GM18505 (cell line): Measurements from ENCODE around the gene PRR23A.
"Not testable (repeated sequence)": the region's sequence is repeated elsewhere in the genome, so short reads cannot be mapped to it uniquely, and the experiment has no call there.

Experiments used
- ATAC-seq: cut with Tn5 transposase; IDR thresholded peaks from one replicate; pipeline ENCODE4 v1.9.1; 2021; ENCODE audit not compliant: unreplicated experiment
- POLR2A ChIP-seq: IDR thresholded peaks from 4 replicates; pipeline ENCODE4 v1.6.1; 2011; ENCODE audit warnings: borderline replicate concordance; ENCODE audit not compliant: insufficient read depth, insufficient read length; ENCODE audit errors: extremely low read depth

The PRR23A gene

DNA sequence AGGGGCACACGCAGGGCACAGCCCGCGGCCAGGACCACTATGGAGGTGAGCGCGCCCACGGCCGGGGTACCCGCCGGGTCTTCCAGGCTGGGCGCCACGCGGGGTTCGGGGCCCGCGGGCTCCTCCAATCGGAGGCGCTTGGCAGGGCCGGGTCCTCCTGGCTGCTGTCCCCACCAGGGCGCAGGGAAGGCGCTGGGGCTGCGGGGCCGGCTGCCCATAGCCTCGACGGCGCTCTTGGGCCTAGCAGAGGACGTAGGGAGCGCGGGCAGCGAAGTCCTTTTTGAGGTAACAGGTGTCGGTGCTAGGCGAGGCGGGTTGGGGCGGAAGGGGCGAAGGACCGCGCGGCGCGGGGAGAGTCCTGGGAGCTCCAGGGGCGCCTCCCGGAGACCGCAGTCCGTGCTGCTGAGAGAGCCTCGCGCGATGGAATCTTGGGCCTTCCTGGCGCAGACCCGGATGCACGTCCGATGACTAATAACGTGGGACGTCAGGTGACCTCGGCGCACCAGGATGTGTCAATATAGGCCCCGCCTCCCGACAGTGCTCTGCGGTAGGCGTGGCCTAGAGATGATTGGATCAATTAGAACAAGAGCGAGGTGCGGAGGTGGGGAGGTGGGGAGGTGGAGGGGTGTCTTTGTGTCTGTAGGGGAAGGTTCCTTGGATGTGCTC lies at the start of gene PRR23A:
PRR23A (minus strand) TSS at position 218 of the 666 bp plus-strand sequence; CDS start at position 218, 0 bp downstream.
- no peak for ATAC-seq
- TF ChIP-seq POLR2A: no peak

DNA sequence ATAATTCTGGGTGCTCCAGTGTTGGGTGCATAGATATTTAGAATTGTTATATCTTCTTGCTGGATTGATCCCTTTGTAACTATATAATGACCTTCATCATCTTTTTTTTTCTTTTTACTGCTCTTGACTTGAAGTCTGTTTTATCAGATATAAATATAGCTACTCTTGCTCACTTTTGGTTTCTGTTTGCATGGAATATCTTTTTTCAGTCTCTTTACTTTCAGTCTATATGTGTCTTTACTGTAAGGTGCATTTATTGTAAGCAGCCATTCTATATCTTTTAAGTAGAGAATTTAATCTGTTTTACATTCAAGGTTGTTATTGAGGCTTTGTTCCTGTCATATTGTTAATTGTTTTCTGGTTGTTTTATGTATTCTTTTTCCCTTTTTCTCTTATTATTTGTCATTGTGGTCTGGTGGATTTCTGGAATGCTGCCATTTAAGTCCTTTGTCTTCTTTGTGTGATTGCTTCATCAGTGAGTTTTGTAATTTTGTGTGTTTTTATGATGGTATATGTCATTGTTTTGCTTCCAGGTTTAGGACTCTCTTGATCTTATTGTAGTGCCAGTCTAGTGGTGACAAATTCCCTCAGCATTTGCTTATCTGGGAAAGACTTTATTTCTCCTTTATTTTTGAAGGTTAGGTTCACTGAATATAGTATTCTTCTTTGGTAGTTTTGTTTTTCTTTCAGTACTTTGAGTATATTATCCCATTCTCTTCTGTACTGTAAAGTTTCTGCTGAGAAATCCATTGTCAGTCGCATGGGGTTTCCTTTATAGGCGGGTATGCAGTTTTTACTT lies 46.9 kb upstream of the PRR23A start:
- ATAC-seq: no peak
- no peak for TF ChIP-seq POLR2A

DNA sequence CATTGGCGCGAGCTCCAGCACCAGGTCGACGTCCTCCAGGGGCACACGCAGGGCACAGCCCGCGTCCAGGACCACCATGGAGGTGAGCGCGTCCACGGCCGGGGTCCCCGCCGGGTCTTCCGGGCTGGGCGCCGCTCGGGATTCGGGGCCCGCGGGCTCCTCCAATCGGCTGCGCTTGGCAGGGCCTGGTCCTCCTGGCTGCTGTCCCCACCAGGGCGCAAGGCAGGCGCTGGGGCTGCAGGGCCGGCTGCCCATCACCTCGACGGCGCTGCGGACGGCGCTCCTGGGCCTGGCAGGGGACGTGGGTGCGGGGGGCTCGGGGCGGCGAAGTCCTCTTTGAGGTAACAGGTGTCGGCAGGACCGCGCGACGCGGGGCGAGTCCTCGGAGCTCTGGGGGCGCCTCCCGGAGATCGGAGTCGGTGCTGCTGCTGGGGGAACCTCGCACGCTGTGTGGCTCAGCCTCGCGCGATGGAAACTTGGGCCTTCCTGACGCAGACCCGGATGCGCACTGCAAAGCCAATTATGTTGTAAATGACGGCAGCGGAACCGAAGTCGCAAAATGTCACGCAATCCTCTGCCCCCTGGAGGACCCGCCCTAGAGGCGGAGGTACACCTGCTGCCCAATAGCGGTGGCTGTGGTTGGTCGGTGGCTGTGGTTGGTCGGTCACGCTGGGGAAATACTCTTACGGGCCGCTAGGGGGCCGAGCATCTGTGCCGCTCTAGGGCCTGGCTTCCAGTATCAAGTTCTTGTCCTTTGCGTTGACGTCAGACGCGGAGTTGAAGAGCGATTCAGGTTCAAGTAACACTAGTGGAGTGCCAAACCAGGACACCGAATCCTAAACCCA lies 38.5 kb upstream of the PRR23A start, which contains the start of gene PRR23C:
PRR23C (minus strand) TSS at position 527 of the 845 bp plus-strand sequence; CDS start at position 255, 272 bp downstream.
- ATAC-seq: no peak
- no peak for TF ChIP-seq POLR2A

DNA sequence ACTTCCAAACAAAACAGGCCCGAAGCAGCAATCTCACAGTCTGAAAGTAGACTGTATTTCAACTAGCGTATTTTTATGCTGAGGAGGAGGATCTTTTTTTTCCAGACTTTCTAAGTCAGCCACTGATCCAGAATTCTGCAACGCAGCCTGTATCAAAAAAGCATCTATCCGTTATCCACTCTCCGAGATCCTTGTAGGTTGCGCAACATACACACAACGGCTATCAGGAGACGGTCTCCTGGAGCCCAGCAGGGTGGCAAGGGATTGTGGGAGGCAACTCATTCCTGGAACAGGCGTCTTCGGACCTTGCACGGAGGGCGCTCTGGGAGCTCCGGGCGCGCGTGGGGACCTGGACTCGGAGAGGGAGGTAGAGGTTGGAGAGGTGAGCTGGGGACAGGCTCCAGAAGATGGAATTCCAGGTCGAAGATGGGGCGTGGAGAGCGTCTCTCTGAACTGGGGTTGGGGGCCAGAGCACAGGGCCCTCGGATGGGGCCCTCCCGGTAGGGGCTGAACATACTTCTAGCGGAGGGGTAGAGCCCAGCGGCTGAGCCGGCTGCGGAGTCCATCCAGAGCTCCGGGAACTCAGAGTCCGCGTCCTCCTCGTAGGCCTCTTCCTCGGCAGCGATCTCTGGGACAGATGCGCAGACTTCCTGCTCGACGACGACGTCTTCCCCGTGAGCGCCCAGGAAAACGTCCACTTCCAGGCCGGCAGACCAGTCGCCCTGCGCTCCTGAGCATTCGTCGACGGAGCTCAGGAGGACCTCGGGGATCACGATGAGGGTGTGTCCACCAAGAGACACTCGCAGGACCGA lies 37.7 kb upstream of the PRR23A start:
- TF ChIP-seq POLR2A: no peak
- no peak for ATAC-seq

DNA sequence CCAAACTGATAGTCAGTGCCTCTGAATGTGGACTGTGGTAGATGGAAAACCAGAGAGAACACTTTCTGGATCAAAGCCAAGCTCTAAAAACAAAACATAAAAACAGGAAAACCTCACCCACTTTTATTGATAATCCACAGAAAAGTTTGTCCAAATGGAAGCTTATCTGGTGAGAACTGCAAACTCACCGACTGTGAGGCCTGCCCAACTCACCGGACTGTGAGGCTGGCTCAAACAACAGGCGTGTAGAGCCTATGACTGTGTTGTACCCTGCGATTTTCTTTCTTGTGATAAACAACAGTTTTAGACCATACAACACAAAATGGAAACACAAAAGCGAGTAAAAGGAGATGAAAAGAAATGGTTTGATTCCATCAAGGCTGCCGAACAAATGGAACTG lies 31.4 kb upstream of the PRR23A start:
- TF ChIP-seq POLR2A: no peak
- no peak for ATAC-seq

DNA sequence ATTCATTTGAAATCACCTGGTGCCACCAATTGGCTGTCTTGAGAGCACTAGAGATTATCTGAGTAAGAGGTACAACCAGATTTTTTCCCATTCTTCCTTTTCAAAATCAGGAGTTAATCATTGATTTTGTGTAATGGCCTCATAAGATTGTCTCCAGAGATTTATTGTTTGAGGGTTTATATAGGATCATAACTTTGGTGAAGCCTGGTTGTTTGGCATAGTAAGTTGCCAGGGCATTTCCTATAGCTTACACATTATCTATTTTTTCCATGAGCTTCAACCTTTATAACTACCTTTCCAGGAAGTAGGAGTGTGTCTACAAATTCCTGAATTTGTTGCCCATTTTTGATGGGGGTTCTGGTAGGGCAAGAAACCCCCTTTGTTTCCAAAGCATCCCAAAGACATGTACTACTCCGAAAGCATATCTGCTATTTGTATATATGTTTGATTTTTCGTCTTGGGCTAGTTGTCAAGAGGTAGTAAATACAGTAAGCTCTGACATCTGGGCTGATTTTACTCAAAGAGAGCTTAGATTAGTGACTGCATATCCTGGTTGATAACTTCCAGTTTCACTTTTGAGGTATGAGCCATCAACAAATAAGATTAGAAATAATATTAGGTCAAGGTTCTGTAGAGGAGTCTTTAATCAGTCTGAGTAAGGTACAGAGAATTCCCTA lies 26.4 kb upstream of the PRR23A start:
- TF ChIP-seq POLR2A: no peak

DNA sequence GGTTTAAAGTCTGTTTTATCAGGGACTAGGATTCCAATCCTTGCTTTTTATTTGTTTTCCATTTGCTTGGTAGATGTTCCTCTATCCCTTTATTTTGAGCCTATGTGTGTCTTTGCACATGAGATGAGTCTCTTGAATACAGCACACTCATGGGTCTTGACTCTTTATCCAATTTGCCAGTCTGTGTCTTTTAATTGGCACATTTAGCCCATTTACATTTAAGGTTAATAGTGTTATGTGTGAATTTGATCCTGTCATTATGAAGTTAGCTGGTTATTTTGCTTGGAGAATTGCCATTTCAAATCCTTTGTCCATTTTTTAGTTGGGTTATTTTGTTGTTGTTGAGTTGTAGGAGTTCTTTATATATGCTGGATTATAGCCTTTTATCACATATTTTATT lies 24.5 kb upstream of the PRR23A start:
- ATAC-seq: not testable (repeated sequence)

More for the DNA sequence above, 26.4 kb upstream of the PRR23A start:
- ATAC-seq: no peak

DNA sequence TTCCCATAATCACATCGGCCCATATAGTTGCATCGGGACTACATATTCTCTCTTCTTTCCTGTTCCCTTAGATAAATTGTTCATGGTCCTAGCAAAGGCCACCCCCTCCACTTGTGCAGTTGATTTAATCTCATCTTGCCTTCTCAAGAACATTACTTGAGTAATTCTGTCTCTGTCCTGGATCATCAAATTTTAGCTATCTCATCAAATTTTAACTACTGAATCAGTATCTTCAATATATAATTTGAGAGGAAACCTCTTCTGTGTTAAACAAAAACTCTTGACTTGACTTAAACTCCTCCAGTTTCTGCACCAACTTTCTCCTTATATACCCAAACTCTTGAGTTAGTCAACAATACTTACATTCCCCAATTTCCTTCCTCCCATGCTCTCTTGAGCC lies 18.9 kb upstream of the PRR23A start:
- no peak for TF ChIP-seq POLR2A
- no peak for ATAC-seq

DNA sequence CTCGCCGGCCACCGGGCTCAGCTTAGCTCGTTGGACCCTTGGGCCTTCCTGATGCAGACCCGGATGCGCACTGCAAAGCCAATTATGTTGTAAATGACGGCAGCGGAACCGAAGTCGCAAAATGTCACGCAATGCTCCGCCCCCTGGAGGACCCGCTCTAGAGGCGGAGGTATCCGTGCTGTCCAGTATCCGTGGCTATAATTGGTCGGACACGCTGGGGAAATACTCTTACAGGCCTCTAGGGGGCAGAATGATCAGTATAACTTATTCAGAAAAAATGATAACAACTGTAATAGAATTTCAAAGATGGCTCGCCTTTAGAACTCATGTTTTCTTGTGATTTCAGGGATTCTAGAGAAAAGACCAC lies 14.8 kb upstream of the PRR23A start, which contains the start of gene PRR23B:
PRR23B (minus strand) TSS at position 59 of the 367 bp plus-strand sequence. CDS start 265 bp downstream, outside the sequence.
- TF ChIP-seq POLR2A: no peak
- no peak for ATAC-seq

DNA sequence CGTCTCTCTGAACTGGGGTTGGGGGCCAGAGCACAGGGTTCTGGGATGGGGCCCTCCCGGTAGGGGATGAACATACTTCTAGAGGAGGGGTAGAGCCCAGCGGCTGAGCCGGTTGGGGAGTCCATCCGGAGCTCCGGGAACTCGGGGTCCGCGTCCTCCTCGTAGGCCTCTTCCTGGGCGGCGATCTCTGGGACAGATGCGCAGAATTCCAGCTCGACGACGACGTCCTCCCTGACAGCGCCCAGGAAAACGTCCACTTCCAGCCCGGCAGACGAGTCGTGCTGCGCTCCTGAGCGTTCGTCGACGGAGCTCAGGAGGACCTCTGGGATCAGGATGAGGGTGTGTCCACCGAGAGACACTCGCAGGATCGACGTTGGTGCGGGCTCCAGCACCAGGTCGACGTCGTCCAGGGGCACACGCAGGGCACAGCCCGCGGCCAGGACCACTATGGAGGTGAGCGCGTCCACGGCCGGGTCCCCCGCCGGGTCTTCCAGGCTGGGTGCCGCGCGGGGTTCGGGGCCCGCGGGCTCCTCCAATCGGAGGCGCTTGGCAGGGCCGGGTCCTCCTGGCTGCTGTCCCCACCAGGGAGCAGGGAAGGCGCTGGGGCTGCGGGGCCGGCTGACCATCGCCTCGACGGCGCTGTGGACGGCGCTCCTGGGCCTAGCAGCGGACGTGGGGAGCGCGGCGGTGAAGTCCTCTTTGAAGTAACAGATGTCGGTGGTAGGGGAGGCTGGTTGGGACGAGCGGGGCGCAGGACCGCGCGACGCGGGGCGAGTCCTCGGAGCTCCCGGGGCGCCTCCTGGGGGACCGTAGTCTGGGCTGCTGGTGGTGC lies 14.2 kb upstream of the PRR23A start:
- no peak for TF ChIP-seq POLR2A
- no peak for ATAC-seq

DNA sequence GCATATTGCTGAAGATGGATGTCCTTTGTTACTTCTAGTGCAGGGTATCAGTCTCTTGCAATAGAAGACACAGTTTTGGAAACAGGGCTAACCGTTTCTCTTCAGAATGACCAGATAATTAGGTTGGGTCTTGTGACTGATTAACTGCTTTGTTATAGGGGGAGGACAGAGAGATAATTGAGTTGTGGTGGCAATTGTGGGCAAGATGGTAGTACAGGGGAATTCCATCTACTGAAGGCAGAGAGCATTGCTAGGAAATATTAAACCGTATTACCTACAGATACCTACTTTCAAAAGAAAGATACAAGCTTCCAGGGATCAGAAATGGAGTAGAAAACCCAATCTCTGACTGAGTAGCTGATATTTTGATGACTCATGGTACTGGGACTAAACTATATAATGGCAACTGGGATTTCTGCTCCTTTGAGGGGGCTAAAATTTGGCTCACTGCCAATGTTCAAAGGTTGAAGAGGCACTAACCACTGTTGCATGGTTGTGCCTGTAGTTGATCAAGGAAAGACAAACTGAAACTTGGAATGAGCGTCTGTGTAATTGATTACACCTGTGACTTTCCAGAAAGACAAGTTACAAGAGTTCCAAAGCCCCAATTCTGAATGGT lies 10.5 kb upstream of the PRR23A start:
- no peak for ATAC-seq
- no peak for TF ChIP-seq POLR2A
